NCI-H2029 treated with DMSO at 0.1 percent for 48 hours (cell line): Measurements from ENCODE around the gene MCEMP1.

Source experiments
- DNase-seq: peaks from one replicate; lab custom pipeline; 2025; lab: John Stamatoyannopoulos, UW

Gene MCEMP1

GRCh38 chr19:7698583-7698982 is 21.7 kb downstream of the MCEMP1 start:
- no peak for DNase-seq

DNA sequence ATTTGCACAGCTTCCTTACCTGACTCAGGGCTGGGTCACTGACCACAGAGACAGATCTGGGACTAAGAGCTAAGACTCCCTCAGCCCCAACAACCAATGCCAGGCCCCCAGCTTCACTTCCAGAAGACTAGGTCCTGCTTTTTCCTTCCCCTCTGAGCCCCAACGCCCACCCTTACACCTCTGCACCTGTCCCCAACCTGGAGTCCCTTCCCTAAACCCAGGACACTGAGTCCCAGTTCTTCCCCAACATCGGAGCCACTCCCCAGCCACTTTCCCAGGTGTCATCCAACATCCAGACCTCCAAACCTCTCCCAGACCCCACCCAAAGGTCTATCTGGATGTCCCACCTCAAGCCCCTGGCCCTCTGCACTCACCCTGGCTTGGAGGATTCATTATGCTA is 22.1 kb downstream of the MCEMP1 start:
- DNase-seq: no peak

- no peak for DNase-seq
Measured at GRCh38 chr19:7699417-7700401, 22.8 kb downstream of the MCEMP1 start.

DNA sequence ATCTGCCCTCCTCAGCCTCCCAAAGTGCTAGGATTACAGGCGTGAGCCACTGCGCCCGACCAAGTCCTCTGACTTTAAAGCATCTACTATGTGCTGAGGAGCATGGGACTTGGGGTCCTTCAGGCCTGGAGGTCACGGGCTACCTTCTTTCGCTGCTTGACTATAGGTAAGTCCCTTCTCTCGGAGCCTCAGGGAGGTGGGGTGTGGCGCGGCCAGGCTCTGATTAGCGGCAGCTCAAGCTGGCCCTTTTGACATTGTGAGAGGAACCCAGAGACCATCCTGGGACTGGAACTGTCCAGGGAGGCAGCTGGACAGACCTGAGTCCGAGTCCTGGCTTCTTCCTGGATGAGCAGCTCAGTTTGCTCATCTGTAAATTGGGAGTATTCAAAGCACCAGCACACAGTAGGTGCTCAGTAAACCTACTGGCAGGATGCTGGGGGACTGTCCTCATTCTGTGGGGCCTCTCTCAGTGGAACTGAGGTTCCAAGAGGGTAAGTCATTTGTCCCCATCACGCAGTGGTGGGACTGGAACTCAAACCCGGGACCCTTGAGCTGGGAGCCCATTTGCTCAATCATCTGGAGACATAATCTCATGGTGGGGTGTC is 24.3 kb downstream of the MCEMP1 start:
- DNase-seq: no peak

DNA sequence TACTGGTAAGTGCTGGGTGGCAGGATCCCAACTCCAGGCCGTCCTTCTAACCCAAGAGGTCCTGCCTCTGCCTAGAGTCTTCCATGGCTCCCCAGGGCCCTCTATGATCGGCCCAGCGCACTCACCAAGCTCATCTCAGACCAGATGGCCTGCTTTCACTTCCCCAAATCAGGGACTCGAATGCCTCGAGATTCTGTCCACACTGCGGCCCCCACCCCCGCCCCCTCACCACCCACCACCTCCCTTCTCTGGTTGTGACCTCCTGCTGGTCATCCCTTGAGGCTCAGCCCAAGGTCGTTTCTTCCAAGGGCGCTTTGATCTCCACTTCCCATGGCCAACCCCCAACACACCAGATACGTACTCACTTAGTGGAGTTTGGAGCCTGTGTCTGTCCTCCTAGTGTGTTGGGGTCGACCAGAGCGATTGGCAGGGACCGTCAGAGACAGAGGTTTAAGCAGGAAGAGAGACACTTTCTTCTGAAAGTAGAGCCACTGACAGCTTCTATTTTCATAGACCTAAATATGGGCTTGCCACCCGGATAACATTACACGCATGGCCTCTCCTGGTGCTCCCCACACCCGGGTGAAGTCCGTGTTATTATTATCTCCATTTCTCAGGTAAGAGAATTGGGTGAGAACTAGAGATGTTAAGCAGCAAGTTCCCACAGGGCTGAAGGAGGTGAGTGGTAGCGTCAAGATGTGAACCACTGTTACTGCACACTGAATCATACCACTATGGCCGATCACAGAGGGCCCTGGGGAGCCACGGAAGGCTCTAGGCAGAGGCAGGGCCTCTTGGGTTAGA is 25.0 kb downstream of the MCEMP1 start, which contains the start of gene FCER2:
Gene FCER2 (minus strand): TSS at position 478 of the 804 bp plus-strand sequence. CDS start 2,371 bp downstream, outside the sequence.
- no peak for DNase-seq

GRCh38 chr19:7703332-7703731 is 26.4 kb downstream of the MCEMP1 start:
- DNase-seq: no peak

DNA sequence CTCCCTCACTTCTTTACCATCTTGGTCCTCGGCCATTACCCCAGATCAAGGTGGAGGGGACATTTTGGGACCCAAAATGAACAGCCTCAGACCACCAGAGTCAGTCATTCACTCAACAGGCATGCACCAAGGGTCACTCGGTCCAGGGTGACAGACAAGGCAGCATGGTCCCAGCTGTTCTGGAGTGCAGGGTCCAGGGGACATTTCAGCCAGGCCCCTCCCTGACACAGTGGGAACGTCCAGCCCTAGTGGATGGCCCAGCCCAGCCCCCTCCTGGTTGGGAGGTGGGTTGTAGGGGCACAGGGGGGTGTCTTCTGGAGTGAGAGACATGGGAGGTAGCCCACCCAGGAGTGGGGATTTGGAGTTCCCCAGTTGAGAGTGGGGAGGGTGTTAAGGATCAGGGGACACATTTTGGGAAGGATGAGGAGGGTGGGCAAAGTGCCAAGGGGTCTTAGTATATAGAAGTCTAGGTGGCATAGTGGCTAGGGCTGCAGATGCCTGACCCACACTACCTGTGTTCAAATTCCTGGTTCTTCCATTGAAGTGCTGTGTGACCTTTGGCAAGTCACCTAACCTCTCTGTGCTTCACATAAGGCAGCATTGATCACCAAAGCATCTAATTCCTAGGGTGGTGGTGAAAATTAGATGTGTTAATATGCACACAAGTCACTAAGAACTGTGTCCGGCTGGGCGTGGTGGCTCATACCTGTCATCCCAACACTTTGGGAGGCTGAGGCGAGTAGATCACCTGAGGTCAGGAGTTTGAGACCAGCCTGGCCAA is 27.6 kb downstream of the MCEMP1 start:
- DNase-seq: no peak

DNA sequence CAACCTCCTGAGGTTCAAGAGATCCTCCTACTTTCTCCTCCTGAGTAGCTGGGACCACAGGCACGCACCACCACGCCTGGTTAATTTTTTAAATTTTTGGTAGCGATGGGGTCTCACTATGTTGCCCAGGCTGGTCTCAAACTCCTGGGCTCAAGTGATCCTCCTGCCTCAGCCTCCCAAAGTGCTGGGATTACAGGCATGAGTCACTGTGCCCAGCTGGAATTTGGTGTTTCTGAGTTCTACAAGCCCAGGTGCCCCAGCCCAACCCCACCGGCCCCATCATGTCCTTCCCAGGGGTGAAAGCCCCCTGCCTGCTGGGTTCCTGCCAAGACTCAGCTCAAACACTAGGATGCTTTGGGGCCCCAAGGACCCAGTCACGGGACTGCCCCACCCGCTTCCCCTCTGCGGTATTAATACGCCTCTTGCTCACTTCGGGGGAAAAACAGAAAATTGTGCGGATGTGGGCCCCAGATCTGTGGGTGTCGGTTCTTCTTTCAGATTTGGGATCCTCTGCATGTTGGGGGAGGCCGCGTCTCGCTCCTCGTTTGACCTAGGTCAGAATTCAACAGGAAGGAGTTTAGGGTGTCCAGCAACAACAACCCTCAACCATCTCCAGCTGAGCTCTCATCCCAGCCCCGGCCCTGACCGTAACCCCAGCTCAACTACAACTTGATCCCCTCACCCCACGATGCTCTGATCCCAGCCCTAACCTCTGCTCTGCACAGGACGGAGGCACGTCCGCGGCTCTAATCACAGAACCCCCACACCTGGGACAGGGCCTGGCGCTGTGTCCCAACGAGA is 28.7 kb downstream of the MCEMP1 start:
- DNase-seq: no peak

DNA sequence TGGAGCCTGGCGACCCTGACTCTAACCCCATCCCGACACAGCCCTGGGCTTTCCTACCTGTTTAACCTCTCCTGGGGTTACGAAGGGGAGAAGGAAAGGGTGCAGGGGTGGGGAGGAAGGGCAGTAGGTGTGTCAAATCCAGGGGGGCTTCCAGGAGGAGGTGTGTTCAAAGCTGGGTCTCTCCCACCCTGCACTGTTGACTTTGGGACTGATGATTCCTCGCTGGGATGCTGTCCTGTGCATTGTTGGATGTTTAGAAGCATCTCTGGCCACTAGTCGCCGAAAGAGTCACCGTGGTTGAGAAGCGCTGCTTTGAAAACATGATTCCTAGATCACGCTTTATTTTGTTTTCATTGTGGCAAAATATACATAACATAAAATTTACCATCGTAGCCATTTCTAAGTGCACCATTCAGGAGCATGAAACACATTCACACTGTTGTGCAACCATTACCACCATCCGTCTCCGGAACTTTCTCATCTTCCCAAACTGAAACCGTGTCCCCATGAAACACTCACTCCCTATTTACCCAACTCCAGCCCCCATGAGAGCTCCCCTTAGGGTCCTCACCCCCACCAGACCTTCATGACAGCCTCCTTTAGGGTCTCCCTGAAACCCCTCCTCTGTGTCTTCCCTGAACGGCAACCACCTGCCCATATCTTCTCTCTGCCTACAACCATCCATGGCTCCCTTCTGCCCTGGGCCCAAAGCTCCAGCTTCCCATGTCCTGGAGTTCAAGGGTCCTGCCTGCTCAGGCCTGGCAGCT is 29.5 kb downstream of the MCEMP1 start:
- no peak for DNase-seq

DNA sequence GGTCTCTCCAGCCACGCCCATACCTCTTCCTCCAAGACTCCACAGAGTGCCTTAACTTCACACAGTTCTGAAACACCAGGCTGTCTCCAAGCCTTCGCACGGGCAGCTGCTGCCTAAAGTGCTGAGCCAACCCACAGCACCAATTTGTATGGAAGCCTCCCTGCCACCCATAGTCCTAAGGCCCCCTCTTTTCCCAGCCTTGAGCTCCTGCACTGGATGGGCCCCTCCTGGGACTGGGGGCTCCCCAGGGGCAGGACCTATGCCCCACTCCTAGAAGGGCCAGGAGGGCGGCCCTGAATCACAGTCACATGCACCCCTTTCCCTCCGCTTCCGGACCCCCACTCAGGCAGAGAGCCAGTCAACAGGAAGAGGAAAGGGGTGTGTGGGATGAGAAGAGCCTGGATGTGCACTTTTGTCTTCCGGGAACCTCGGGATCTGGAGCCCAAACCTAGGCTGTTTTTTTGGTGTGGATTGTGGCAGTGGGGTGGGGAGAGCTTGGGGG is 30.1 kb downstream of the MCEMP1 start:
- DNase-seq: no peak

GRCh38 chr19:7709932-7710460 is 33.1 kb downstream of the MCEMP1 start:
- no peak for DNase-seq

DNA sequence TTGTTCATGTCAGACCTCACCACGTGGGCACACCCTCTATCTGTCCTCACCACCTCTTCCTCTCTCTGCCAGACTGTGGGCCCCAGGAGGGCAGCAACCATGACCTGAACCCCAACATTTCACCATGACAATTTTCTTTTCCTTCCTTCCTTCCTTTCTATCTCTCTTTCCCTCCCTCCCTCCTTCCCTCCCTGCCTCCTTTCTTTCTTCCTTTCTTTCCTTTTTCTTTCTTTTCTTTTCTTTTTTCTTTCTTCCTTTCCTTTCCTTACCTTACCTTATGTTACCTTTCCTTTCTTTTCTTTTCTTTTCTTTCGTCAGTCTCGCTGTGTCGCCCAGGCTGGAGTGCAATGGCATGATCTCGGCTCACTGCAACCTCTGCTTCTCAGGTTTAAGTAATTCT is 33.7 kb downstream of the MCEMP1 start:
- DNase-seq: no peak

DNA sequence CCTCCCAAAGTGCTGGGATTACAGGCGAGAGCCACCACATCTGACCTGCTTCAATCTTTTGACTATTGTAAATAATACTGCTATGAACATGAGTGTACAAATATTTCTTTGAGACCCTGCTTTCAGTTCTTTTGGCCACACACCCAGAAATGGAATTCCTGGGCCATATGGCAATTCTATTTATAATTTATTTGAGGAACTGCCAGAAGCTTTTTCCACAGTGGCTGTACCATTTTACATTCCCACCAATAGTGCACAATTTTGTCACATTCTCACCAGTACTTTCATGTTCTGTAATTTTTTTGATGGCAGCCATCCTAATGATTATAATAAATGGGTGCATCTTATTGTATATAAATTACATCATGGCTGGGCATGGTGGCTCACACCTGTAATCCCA is 38.8 kb downstream of the MCEMP1 start:
- no peak for DNase-seq

GRCh38 chr19:7716762-7717161 is 39.9 kb downstream of the MCEMP1 start:
- no peak for DNase-seq

DNA sequence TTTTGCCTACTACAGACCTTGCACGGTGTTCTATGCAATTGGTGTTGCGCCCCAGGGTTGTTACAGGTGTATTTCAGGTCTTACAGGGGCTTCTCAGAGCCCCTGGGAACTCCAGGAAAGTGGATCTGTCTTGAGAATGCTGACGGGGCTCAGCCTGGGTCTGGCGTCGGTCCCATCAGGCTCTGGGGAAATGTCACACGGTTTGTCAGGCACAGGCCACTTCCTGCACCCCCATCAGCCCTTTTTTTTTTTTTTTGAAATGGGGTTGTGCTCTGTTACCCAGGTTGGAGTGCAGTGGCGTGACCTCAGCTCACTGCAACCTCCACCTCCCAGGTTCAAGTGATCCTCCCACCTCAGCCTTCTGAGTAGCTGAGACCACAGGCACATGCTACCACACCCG is 41.8 kb downstream of the MCEMP1 start:
- no peak for DNase-seq

DNA sequence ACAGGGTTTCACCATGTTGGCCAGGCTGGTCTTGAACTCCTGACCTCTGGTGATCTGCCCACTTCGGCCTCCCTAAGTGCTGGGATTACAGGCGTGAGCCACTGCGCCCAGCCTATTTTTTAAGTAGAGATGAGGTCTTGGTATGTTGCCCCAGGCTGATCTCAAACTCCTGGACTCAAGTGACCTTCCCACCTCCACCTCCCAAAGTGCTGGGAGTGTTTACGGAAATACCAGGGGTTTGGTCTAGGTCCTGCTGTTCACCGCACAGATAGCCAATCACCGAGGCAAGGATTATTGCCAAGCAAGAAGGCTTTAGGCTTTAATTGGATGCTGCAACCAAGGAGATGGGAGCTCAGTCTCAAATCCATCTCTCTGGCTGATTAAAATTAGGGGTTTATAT is 43.5 kb downstream of the MCEMP1 start:
- DNase-seq: no peak

DNA sequence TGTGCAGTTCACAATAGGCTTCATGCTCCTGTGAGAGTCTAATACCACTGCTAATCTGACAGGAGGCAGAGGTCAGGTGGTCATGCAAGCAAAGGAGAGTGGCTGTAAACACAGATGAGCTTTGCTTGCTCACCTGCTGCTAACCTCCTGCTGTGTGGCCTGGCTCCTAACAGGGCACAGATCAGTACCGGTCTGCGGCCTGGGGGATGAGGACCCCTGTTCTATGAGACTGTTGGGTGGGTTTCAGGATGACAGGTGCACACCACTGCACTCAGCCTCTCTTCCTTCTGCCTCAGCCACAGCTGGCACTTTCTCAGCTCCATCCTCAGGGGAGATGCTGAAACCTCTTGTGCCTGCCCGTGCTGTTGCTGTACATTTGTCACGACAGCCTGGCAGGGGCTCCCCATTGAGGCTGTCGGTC is 45.4 kb downstream of the MCEMP1 start:
- no peak for DNase-seq

- no peak for DNase-seq
Measured at GRCh38 chr19:7725791-7726190, 48.9 kb downstream of the MCEMP1 start.

- no peak for DNase-seq
Measured at GRCh38 chr19:7729211-7729610, 52.3 kb downstream of the MCEMP1 start.
